PC-9 (cell line): ENCODE results near the gene SDK1.

Experiments used
- EZH2 ChIP-seq: fragments of 200-600 bp; sonication (generic); IDR thresholded peaks from 2 replicates; pipeline ENCODE4 v1.8.0; 2017; ENCODE audit warnings: antibody characterized with exemption, low read depth
- TF ChIP-seq, protein P1 (sequence below): fragments of 200-600 bp; sonication (generic); conservative IDR thresholded peaks from 2 replicates; pipeline ENCODE4 v1.6.1; 2017; ENCODE audit warnings: mixed run types, antibody characterized with exemption, mild to moderate bottlenecking, moderate library complexity

DNA sequence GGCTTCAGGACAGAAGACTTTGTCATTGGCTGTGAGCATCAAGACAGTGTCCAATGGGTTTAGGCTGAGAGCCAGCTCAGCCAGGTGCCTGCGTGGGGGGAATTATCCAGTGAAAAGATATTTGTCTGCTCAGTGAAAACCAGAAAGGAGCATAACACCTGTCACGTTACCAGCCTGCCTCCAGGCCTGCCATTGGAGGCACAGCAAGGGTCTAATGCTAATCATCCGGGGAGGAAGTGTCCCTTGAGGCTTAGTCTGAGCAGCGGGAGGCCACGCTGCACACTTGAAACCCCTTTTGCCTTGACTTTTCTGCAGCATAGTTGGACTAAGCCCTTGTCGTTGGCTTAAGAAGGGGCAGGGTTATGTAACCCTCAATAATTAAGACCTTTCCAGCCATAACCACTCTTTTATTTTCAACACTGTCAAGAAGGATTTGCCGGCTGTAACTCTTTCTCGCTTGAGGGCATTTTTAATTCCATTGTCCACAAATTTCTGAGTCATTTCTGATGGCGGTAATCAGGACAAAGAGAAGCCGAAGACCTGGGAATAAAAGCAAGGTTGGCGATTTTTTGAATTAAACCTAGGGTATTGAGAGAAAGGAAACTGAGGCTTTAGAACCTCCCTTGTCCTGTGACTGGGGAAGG lies 741.5 kb downstream of the SDK1 start:
- TF ChIP-seq, protein P1, sequence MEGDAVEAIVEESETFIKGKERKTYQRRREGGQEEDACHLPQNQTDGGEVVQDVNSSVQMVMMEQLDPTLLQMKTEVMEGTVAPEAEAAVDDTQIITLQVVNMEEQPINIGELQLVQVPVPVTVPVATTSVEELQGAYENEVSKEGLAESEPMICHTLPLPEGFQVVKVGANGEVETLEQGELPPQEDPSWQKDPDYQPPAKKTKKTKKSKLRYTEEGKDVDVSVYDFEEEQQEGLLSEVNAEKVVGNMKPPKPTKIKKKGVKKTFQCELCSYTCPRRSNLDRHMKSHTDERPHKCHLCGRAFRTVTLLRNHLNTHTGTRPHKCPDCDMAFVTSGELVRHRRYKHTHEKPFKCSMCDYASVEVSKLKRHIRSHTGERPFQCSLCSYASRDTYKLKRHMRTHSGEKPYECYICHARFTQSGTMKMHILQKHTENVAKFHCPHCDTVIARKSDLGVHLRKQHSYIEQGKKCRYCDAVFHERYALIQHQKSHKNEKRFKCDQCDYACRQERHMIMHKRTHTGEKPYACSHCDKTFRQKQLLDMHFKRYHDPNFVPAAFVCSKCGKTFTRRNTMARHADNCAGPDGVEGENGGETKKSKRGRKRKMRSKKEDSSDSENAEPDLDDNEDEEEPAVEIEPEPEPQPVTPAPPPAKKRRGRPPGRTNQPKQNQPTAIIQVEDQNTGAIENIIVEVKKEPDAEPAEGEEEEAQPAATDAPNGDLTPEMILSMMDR, result no peak
- TF ChIP-seq EZH2, result no peak
